GM23338 (cell line): ENCODE results near the gene IL1B. TPM values are rescaled to one million over a fixed set of nuclear protein-coding genes. Genes with fewer than 3 reads are reported as not detected.

ENCODE experiments used
- ATAC-seq: fragments of 200-7000 bp; cut with Tn5 transposase; 3 replicates; pipeline ENCODE4 v1.9.1; 2020
- DNase-seq: peaks from one replicate; pipeline ENCODE4 v3.0.0-alpha.2; 2015; ENCODE audit warnings: low spot score
- H2AFZ ChIP-seq: fragments of 200-600 bp; sonication (generic); 2 replicates; pipeline ENCODE4 v1.8.0; 2016; ENCODE audit warnings: antibody characterized with exemption, mild to moderate bottlenecking, moderate library complexity
- H3F3A ChIP-seq: fragments of 200-600 bp; sonication (generic); replicated peaks from 2 replicates; pipeline ENCODE4 v1.8.0; 2017; ENCODE audit warnings: antibody characterized with exemption, mixed run types, low read depth
- H3K27ac ChIP-seq: fragments of 200-600 bp; sonication (generic); 2 replicates; pipeline ENCODE4 v1.6.1; 2016; ENCODE audit warnings: low read depth
- H3K27me3 ChIP-seq: fragments of 200-600 bp; sonication (generic); 2 replicates; pipeline ENCODE4 v1.8.0; 2016; ENCODE audit warnings: mild to moderate bottlenecking, mixed run types, moderate library complexity; ENCODE audit not compliant: insufficient read depth
- H3K36me3 ChIP-seq: fragments of 200-600 bp; sonication (generic); 2 replicates; pipeline ENCODE4 v1.8.0; 2016; ENCODE audit warnings: mild to moderate bottlenecking; ENCODE audit not compliant: insufficient read depth
- H3K4me1 ChIP-seq: fragments of 200-600 bp; sonication (generic); 2 replicates; pipeline ENCODE4 v1.8.0; 2016; ENCODE audit warnings: mild to moderate bottlenecking, moderate library complexity; ENCODE audit not compliant: insufficient read depth
- H3K4me2 ChIP-seq: fragments of 200-600 bp; sonication (generic); 2 replicates; pipeline ENCODE4 v1.7.1; 2017; ENCODE audit warnings: mixed run types
- H3K4me3 ChIP-seq: fragments of 200-600 bp; sonication (generic); 2 replicates; pipeline ENCODE4 v1.6.1; 2016; ENCODE audit warnings: mixed run types
- H3K79me2 ChIP-seq: fragments of 200-600 bp; sonication (generic); replicated peaks from 2 replicates; pipeline ENCODE4 v1.8.0; 2017; ENCODE audit warnings: mild to moderate bottlenecking; ENCODE audit not compliant: insufficient read depth
- H3K9me2 ChIP-seq: fragments of 200-600 bp; sonication (generic); 2 replicates; pipeline ENCODE4 v1.8.0; 2017; ENCODE audit not compliant: insufficient read depth
- H4K20me1 ChIP-seq: fragments of 200-600 bp; sonication (generic); replicated peaks from 2 replicates; pipeline ENCODE4 v1.8.0; 2017; ENCODE audit warnings: mild to moderate bottlenecking; ENCODE audit not compliant: insufficient read depth
- H3K27ac Mint-ChIP-seq: 2 replicates; pipeline ENCODE4 v1.8.0; 2020; ENCODE audit warnings: inconsistent platforms, mild to moderate bottlenecking, moderate library complexity, mixed read lengths
- H3K27me3 Mint-ChIP-seq: 3 replicates; pipeline ENCODE4 v1.8.0; 2022; ENCODE audit warnings: low read depth, mild to moderate bottlenecking, moderate library complexity, mixed read lengths, inconsistent platforms; ENCODE audit not compliant: insufficient read depth, poor library complexity
- H3K36me3 Mint-ChIP-seq: 3 replicates; pipeline ENCODE4 v1.8.0; 2021; ENCODE audit warnings: low read depth, mild to moderate bottlenecking, inconsistent platforms, moderate library complexity, mixed read lengths
- H3K4me1 Mint-ChIP-seq: 3 replicates; pipeline ENCODE4 v1.8.0; 2020; ENCODE audit warnings: mild to moderate bottlenecking, inconsistent platforms, mixed read lengths
- H3K4me3 Mint-ChIP-seq: 3 replicates; pipeline ENCODE4 v1.8.0; 2021; ENCODE audit warnings: moderate library complexity, mild to moderate bottlenecking, inconsistent platforms, mixed read lengths
- H3K9me3 Mint-ChIP-seq: 3 replicates; pipeline ENCODE4 v1.8.0; 2020; ENCODE audit warnings: moderate library complexity, mild to moderate bottlenecking, inconsistent platforms, mixed read lengths
- CTCF ChIP-seq, 2 experiments: fragments of 200-600 bp in 1 of 2; sonication (generic) in 1 of 2; conservative IDR thresholded peaks; 2 replicates each; pipeline versions ENCODE4 v1.5.1 to v1.6.1; 2016 to 2017; ENCODE audit warnings: antibody characterized with exemption in 2 of 2, low read depth in 2 of 2, mild to moderate bottlenecking in 2 of 2, moderate library complexity in 1 of 2
- ETS1 ChIP-seq: IDR thresholded peaks from 2 replicates; pipeline ENCODE4 v1.6.1; 2016; ENCODE audit warnings: antibody characterized with exemption
- EZH2 ChIP-seq: fragments of 200-600 bp; sonication (generic); IDR thresholded peaks from one replicate; pipeline ENCODE4 v1.8.0; 2017; ENCODE audit warnings: antibody characterized with exemption, mild to moderate bottlenecking, low read depth; ENCODE audit not compliant: unreplicated experiment
- NANOG ChIP-seq: IDR thresholded peaks from 2 replicates; pipeline ENCODE4 v1.6.1; 2016; ENCODE audit warnings: antibody characterized with exemption, borderline replicate concordance
- POLR2AphosphoS5 ChIP-seq: IDR thresholded peaks from 2 replicates; pipeline ENCODE4 v1.6.1; 2016; ENCODE audit warnings: antibody characterized with exemption, low read depth
- ZNF462 ChIP-seq: fragments of 250-450 bp; sonication (Bioruptor Pico); IDR thresholded peaks from 2 replicates; pipeline ENCODE4 v1.5.0; 2020; ENCODE audit warnings: mild to moderate bottlenecking, moderate library complexity
- polyA plus RNA-seq: library from polyadenylated mRNA; unstranded; fragments of >200 nt; fragmentation: Nextera tagmentation; extraction: Ambion mirVana; gene quantifications from 2 replicates; pipeline ENCODE4 v1.2.1, GENCODE V29; 2016
- total RNA-seq: library from RNA; depleted of rRNA; stranded (reverse); fragments of >200 nt; shearing (Covaris generic); gene quantifications from 2 replicates; pipeline ENCODE4 v1.2.3, GENCODE V29; 2014

Gene IL1B
- total and polyA plus RNA-seq, 2 experiments from 2014 or later = not detected

GRCh38 chr2:112870841-112871835 lies 34.6 kb upstream of the IL1B start:
- Histone ChIP-seq H3F3A (no peaks in the 10 kb centered on the region), H3K36me3 (no peaks in the 10 kb centered on the region), H4K20me1 (no peaks in the 10 kb centered on the region), H3K4me2 (0 out of 2 replicates have a peak overlapping the region, but pooled peaks have one; percentile 39), H2AFZ (peak overlapping the region; percentile 91), H3K9me2 (no peaks in the 10 kb centered on the region; the same call in 1 of the 2 replicates), H3K27me3 (no peaks in the 10 kb centered on the region), H3K27ac (no peak overlapping the region), H3K4me1 (peaks cover 11% of the 10 kb centered on the region), H3K4me3 (no peak overlapping the region), H3K79me2 (no peaks in the 10 kb centered on the region)
- Mint-ChIP-seq H3K9me3 (peaks cover 8% of the 10 kb centered on the region), H3K4me1 (peaks cover 10% of the 10 kb centered on the region), H3K36me3 (peaks cover 4% of the 10 kb centered on the region), H3K27ac (peak overlapping the region; percentile 30; the same call in 1 of the 2 replicates), H3K4me3 (no peak overlapping the region; the same call in 2 of the 3 replicates), H3K27me3 (no peaks in the 10 kb centered on the region)
- DNase-seq = no peak
- peak; percentile 52 for ATAC-seq
- TF ChIP-seq CTCF (conservative IDR thresholded peaks at IDR 0.05; ENCODE audit: low read depth in 2 of 2) = no peak
- TF ChIP-seq NANOG = no peak
- TF ChIP-seq ZNF462 (CRISPR knock-in tag) = no peak
- TF ChIP-seq POLR2AphosphoS5 = no peak
- TF ChIP-seq ETS1 = no peak
- TF ChIP-seq EZH2 = no peak
